Stimulated activated CD4-positive, alpha-beta T cell treated with anti-CD3 and anti-CD28 coated beads, Interleukin-12 subunit alpha, Interleukin-12 subunit beta, amount 100 ng/mL, for 48 hours (primary cell): Measurements from ENCODE around the gene ENTREP1.

ENCODE experiments used
- DNase-seq, 3 donors: peaks; one replicate each; pipeline ENCODE4 v3.0.0-alpha.2; 2020; ENCODE audit warnings: low read depth in 2 of 3, low spot score in 1 of 3

Gene ENTREP1

GRCh38 chr9:69319324-69320025 is 5.5 kb upstream of the ENTREP1 start:
- no peak for DNase-seq

- no peak for DNase-seq
Measured at GRCh38 chr9:69322256-69322655, 2.8 kb upstream of the ENTREP1 start.

GRCh38 chr9:69323861-69324260 is 1.2 kb upstream of the ENTREP1 start:
- no peak for DNase-seq

- no peak for DNase-seq
Measured at GRCh38 chr9:69325409-69326212, 596 bp downstream of the ENTREP1 start.

GRCh38 chr9:69326261-69326660 is 1.2 kb downstream of the ENTREP1 start:
- DNase-seq, result no peak

GRCh38 chr9:69330580-69330979 is 5.6 kb downstream of the ENTREP1 start:
- no peak for DNase-seq

- DNase-seq, result no peak
Measured at GRCh38 chr9:69331444-69331843, 6.4 kb downstream of the ENTREP1 start.

- DNase-seq, result no peak
Measured at GRCh38 chr9:69332067-69332685, 7.2 kb downstream of the ENTREP1 start.

GRCh38 chr9:69333716-69334115 is 8.7 kb downstream of the ENTREP1 start:
- DNase-seq, result no peak

- DNase-seq, result no peak
Measured at GRCh38 chr9:69334317-69334716, 9.3 kb downstream of the ENTREP1 start.

- no peak for DNase-seq
Measured at GRCh38 chr9:69339620-69340019, 14.6 kb downstream of the ENTREP1 start.

GRCh38 chr9:69340631-69341030 is 15.6 kb downstream of the ENTREP1 start:
- no peak for DNase-seq

- no peak for DNase-seq
Measured at GRCh38 chr9:69342769-69343168, 17.8 kb downstream of the ENTREP1 start.

- DNase-seq, result no peak
Measured at GRCh38 chr9:69344459-69344858, 19.4 kb downstream of the ENTREP1 start.

- no peak for DNase-seq
Measured at GRCh38 chr9:69346596-69347390, 21.8 kb downstream of the ENTREP1 start.

GRCh38 chr9:69347607-69348006 is 22.6 kb downstream of the ENTREP1 start:
- no peak for DNase-seq

GRCh38 chr9:69351227-69351626 is 26.2 kb downstream of the ENTREP1 start:
- DNase-seq, result no peak

GRCh38 chr9:69355232-69355631 is 30.2 kb downstream of the ENTREP1 start:
- no peak for DNase-seq

GRCh38 chr9:69357030-69357775 is 32.2 kb downstream of the ENTREP1 start:
- DNase-seq, result no peak

GRCh38 chr9:69357821-69358220 is 32.8 kb downstream of the ENTREP1 start:
- DNase-seq, result no peak

GRCh38 chr9:69363191-69363590 is 38.2 kb downstream of the ENTREP1 start:
- no peak for DNase-seq
